Measurements from ENCODE around the gene PIEZO1.

The PIEZO1 gene

GRCh38 chr16:88817785-88818574 is 33.0 kb upstream of the PIEZO1 start:
- in situ Hi-C loops (cut with MboI; ENCODE audit: low sequenced_read_pairs), result no loop called here

- in situ Hi-C loops (cut with MboI; ENCODE audit: low sequenced_read_pairs), result no loop called here
These were observed 31.9 kb upstream of the PIEZO1 start for GRCh38 chr16:88816736-88817535.

GRCh38 chr16:88815901-88816589 is 31.0 kb upstream of the PIEZO1 start:
- in situ Hi-C loops (cut with MboI; ENCODE audit: low sequenced_read_pairs), result no loop called here

GRCh38 chr16:88815227-88815626 is 30.2 kb upstream of the PIEZO1 start:
- in situ Hi-C loops (cut with MboI; ENCODE audit: low sequenced_read_pairs), result no loop called here

DNA sequence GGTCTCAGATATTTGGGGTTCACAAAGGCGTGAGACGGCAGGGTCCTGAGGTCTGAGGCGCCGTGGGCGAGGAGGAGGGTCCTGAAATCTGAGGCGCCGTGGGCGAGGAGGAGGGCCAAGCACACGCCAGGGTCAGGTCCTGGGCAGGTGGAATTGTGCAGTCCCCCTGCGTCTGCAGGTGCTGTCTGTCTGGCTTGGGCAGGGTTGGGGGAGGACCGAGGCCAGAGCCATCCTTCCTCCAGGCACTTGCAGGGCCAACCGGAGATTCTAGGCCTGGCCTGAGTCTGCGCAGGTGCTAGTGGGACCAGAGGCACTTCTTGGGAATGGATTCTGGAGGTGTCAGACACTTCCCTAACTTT is 29.1 kb upstream of the PIEZO1 start:
- in situ Hi-C loops (cut with MboI; ENCODE audit: low sequenced_read_pairs), result no loop called here

DNA sequence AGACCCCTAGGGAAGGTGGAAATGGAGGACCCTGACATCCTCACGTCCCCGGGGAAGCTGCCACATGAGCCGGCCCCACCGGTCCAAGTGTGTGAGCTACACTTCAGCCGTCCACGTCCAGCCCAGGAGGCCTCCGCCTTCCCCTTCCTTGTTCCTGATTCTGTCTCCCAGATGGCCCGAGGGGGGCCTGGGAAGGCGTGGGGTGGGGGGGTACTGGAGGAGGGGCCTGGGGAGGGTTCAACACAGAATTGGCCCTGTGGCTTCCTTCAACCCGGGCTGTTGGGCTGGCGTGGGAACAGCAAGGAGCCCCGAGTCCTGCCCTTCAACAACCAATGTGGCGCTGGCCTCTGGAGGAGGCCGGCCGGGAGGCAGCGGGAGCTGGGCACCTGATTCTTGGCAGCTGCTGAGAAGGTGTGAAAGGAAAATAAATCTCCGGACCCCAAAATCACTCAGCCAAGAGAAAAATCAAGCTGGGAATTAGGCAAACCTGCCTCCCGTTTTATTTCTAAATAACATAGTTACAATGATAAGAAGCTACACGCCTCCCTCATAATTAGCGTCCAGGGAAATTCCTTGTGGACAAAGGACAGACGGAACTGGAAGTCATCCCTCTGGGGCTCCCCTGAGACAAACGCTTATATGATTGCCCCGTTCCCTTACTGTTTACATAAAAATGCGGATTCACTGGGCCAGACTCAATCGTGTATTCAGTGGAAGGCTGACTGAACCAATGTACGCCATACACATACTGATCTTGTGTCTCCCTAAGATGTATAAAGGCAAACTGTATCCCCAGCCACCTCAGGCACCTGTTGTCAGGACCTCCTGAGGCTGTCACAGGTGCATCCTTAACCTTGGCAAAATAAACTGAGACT is 28.5 kb upstream of the PIEZO1 start:
- in situ Hi-C loops (cut with MboI; ENCODE audit: low sequenced_read_pairs), result no loop called here

DNA sequence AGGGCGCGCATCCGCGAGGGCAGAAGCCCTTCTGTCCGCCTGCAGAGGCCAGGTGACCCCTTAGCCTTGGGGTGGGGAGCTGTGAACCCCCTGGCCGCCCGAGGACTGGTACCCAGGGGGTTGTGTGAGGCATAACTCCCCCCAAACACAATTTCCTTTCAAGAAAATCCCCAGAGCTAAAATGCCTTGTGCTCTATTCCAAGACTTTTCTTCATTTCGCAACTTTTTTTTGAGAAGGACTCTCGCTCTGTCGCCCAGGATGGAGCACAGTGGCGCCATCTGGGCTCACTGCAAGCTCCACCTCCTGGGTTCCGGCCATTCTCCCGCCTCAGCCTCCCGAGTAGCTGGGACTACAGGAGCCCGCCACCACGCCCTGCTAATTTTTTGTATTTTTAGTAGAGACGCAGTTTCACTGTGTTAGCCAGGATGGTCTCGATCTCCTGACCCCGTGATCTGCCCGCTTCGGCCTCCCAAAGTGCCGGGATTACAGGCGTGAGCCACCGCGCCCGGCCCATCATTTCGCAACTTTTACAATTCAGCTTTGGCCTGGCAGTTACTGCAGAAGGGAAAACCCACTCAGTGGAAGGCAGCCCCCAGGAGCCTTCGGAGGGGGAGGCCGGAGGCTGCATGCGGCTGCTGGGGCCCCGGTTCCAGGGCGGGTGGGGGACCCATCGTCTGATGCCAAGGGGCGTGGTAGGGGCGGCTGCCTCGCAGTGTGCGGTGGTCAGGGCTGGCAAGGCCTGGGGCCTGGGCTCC is 27.7 kb upstream of the PIEZO1 start:
- in situ Hi-C loops (cut with MboI; ENCODE audit: low sequenced_read_pairs), result no loop called here

DNA sequence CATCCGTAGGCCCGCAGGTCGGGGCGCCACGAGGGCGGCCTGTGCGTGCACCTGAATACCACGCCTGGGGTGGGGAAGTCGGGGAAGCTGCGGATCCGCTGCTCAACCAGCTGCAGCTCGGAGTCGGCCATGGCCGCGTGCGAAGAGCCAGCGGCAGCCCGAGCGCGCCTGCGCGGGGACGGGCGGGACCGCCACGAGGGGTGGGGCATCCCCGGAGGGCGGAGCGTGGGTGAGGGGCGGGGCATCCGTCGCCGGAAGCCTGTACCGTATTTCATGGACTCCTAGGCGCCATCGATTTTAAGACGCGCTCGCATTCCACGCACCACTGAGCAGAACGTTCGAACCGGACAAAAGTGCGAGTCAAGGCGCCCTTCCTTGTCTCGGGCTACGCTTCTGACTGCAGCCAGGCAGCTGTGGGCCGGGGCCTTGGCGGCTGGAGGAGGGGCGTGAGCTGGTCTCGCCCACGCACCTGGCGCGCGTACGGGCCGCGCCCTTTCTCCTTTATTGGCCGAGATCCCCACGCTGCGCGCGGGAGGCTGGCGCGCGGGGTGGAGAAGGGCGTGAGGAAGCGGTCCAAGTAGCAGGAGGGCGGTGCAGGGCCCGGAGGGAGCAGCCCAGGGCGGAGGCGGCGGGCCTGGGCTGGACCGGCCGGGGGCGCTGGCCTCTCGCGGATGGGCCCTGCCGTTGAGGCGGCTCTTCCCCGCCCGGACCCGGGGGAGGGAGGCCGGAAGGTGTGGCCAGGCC is 26.9 kb upstream of the PIEZO1 start, which contains the start of gene APRT:
TSS of gene APRT (minus strand) at position 160 of the 744 bp plus-strand sequence. CDS start at position 131, 29 bp downstream.
- in situ Hi-C loops (cut with MboI; ENCODE audit: low sequenced_read_pairs), result no loop called here

- in situ Hi-C loops (cut with MboI; ENCODE audit: low sequenced_read_pairs), result no loop called here
These were observed 26.1 kb upstream of the PIEZO1 start for GRCh38 chr16:88810912-88811768.

DNA sequence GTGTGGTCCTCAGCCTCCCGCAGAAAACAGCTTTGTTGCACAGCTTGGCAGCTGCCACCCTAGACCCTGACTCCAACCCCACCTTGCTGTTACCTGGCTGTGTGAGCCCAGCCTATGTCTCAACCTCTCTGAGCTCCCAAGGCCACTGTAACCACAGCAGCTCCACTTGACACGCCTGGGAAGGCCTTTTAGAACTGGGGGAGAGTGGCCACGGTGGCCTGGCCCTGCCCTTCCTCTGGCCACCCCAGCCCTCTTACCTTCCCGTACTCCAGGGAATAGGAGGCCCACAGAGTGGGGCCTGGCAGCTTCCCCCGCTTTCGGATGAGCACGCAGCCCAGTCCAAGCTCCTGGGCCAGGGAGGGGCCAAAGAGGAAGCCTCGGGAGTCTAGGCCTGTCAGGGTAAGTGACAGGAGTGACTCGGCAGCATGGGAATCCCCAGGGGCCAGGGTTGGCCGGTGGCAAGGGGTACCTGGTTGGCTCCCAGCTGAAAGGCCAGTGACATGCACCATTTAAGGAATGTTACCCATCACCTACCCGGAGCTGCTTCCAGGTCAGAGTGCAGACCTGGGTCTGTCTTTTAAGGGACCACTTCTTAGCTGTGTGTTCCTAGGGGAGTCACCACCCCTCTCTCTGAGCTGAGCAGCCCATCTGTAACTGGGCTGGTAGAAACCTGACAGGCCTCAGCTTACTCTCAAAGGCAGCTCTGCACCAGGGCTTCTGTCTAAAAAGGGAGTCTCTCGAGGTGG is 25.3 kb upstream of the PIEZO1 start:
- in situ Hi-C loops (cut with MboI; ENCODE audit: low sequenced_read_pairs), result no loop called here

- in situ Hi-C loops (cut with MboI; ENCODE audit: low sequenced_read_pairs), result no loop called here
These were observed 24.7 kb upstream of the PIEZO1 start for GRCh38 chr16:88809676-88810165.

DNA sequence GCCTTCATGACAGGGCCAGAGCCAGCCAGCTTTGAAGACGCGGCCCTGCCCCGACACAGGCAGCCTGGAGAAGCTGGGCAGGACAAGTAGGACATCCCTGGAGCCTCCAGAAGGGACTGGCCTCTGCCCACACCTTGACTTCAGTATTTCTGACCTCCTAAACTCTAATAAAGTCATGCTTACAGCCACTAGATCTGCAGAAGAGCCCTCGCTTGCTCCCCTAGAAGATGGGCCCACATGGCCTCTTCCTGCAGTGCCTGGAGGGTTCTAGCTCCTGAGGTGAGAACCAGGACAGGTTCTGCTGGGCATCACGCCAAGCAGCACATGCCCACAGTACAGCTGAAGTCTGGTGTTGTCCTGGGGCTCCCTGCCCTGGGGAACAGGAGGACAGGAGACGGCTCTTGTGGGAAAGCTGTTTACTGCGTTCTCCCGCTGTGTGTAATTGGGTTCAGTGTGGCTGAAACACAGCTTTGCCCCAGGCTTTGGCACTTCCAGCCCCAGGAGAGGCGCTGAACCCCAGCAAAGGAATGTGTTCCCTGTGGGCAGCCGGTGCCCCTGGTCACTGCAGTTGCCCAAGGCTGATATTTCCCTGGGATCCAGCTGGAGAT is 24.2 kb upstream of the PIEZO1 start:
- in situ Hi-C loops (cut with MboI; ENCODE audit: low sequenced_read_pairs), result no loop called here

- in situ Hi-C loops (cut with MboI; ENCODE audit: low sequenced_read_pairs), result no loop called here
These were observed 22.8 kb upstream of the PIEZO1 start for GRCh38 chr16:88807626-88808453.

DNA sequence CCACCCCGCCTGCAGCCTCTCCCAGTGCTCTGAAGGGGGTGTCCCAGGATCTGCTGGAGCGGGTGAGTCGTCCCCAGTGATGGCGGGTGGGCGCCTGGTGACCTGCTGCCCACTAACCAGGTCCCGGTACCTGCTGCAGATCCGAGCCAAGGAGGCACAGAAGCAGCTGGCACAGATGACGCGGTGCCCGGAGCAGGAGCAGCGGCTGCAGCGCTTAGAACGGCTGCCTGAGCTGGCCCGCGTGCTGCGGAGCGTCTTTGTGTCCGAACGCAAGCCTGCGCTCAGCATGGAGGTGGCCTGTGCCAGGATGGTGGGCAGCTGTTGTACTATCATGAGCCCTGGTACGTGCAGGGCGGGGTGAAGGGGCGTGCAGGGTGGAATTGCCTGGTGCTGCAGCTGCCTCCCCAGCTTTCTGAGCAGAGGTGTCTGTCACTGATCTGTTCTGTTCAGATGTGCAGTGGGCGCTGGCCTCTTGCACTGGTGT is 22.2 kb upstream of the PIEZO1 start:
- in situ Hi-C loops (cut with MboI; ENCODE audit: low sequenced_read_pairs), result no loop called here

- in situ Hi-C loops (cut with MboI; ENCODE audit: low sequenced_read_pairs), result no loop called here
These were observed 21.6 kb upstream of the PIEZO1 start for GRCh38 chr16:88806491-88807111.

Measured in HL-60/S4 treated with retinoic acid at 250 ng/mL for 4 days and 3 days (cell line).